COLO829 (cell line): ENCODE results near the gene CPPED1.

Source experiments
- DNase-seq: peaks from one replicate; pipeline ENCODE4 v3.0.0; 2012; ENCODE audit warnings: low spot score

Gene CPPED1

GRCh38 chr16:12737563-12737962 is 66.1 kb downstream of the CPPED1 start:
- DNase-seq: no peak

GRCh38 chr16:12735805-12736204 is 67.9 kb downstream of the CPPED1 start:
- no peak for DNase-seq

DNA sequence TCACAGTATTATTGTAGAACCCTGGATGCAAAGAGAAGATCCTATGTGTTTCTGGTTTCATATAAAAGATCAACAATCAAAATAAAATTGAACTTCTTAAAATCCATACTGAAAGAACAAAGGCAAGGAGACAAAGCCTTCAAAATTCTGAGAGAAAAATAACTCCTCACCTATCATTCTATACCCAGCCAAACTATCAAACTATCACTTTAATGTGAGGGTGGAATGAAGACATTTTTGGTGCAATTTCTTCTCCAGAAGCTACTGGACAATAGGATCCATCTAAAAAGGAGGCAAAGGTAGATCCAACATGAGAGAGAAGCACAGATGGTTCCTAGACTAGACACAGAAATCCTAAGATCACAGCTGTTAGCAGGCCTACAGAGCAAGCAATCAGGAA is 71.1 kb downstream of the CPPED1 start:
- no peak for DNase-seq

- peak; percentile 88 for DNase-seq
Measured at GRCh38 chr16:12729448-12729847, 74.2 kb downstream of the CPPED1 start.

DNA sequence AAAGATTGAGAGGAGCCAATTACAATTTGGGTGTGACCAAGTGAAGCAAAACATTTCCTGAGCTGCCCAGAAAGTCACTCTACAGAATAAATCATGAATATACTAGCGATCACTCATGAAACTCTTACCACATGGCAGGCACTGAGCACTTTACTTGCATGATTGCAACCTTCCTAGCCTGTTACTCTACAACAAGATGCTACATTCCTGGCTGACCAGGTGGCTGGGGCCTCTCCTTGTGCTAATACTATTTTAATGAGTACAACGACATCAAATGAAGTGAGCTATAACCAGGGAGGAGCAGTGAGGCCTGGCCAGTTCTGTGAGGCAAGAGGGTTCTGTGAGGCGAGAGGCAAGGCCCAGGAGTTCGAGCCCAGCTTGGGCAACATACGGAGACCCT is 75.2 kb downstream of the CPPED1 start:
- no peak for DNase-seq

GRCh38 chr16:12724226-12724625 is 79.5 kb downstream of the CPPED1 start:
- no peak for DNase-seq

- no peak for DNase-seq
Measured at GRCh38 chr16:12723681-12724080, 80.0 kb downstream of the CPPED1 start.

- DNase-seq: peak; percentile 95
Measured at GRCh38 chr16:12721841-12722421, 81.8 kb downstream of the CPPED1 start.

DNA sequence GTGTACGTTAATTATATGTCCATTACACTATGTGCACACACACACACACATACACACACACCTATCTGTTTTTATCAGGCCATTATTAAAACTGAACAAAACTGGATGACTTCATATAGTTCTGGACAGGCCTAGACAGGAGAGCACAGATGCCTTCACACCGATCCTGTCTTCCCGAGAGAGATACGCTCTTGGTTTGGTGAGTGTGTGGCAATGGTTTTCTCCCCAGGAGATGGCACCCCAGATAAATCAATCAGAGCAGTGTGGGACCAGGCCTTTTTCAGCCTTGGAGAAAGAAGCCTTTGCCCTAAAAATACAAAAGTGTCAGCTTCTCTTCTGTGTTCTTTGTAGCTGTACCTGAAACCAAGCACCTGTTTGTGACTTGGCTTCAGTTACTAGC is 83.7 kb downstream of the CPPED1 start:
- DNase-seq: no peak

DNA sequence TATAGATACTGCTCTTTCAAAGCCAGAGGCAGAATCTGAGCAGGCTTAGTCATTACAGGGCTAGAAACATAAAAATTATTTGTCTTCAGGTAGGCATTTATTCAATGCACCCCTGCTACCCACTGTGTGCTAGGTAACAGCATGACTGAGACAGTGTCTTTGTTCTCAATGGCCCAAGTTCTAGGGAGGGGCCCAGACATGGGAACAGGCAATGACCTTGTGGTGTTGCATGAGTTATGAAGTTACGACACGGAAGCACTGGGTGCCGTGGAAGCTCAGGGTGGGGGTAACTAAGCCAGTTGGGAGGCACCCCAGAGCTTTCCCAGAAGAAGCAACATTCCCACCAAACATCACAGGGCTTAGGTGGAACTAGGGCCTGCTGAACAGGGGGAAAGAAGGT is 87.0 kb downstream of the CPPED1 start:
- no peak for DNase-seq

DNA sequence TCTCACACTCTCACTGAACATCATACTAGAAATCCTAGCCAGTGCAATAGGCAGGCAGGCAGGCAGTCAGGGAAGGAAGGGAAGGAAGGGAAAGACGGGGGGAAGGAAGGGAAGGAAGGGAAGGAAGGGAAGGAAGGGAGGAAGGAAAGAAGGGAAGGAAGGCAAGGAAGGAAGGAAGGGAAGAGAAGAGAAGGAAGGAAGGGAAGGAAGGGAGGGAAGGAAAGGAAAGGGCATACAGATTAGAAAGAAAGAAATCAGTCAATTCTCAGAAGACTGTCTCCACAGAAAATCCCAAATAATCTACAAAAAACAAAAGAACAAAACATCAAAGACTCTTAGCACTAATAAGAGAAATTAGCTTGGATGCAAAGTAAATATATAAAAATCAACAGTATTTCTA is 93.9 kb downstream of the CPPED1 start:
- no peak for DNase-seq

DNA sequence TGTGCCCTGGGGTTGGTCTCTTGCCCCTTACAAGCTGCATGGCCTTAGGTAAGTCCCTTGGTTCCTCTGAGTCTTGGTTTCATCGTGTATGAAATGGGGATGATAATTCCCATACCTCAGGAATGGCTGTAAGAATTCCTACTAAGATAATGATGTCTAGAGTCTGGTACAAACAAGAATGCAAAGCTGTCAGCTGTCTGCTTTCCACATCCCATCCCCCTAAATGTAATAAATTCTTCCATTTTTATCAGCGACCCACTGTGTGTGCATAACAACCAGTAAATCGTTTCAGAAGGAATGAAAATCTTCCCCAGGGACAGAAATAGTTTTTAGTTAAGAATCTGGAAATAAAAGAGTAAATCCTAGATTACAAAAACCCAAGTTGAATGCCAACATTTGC is 95.4 kb downstream of the CPPED1 start:
- DNase-seq: no peak

DNA sequence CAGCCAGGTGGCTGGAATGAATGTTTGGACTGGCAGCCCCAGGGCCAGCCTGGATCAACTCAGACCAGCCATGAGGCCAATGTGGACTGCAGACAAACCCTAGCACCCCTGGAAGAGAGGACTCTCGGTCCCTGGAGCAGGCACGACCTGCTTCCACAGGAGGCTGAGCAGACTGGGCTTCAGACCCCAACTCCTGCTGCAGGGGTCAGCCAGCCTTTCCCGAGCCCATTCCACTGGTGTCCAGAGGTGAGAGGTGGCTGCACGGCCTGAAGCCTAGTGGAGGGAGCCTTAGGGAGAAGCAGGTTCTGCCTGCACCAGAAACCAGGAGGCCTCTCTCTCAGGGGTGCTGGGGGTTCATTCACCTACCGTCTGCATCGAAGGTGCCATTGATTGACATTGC is 97.1 kb downstream of the CPPED1 start:
- DNase-seq: no peak

DNA sequence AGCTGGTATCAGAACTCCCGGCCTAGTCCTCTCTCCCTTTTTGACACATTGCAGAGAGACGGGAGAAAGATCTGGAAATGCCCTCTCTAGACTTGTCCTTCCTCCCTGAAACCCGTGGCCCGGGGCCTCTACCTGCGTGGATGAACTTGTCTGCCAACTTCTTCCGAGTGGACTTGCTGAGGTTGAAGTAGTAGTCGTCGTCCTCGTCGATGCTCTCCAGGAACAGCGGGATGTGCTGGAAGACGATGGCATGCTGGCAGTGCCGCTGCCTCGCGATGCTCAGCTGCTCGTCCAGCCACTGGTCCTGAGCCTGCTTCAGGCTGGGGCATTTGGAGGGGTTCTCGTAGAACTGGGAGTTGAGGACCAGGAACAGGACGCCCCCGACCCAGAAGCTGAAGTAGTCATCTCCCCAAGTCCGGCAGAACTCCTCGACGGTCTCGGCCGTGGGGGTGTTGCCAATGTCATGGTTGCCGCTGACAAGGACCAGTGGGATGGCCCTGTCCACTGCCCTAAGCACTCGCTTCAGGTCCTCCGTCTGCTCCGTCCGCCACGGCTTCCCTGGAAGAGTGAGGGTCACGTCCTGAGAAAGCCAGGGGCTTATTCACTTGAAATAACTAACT is 99.1 kb downstream of the CPPED1 start:
- DNase-seq: no peak

DNA sequence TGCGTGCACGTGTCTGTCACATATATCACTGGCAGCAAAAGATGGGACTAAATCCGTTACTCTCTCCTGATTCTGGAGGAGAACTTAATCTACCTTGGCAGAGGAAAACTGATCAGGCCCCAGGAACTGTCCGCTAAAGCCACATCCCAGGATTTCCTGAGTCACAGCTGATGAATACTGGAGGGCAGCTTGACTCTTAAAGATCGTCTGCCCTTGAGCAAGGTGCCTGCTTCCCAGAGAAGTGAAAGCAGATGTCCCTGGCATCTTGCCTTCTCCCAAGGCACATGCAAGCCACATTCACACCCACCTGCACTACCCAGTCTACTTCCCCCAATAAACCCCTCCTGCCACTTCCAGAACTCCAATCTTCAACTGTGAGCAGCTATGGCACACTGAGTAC is 99.8 kb downstream of the CPPED1 start:
- no peak for DNase-seq

GRCh38 chr16:12700161-12700560 is 103.5 kb downstream of the CPPED1 start:
- no peak for DNase-seq

GRCh38 chr16:12699161-12699560 is 104.5 kb downstream of the CPPED1 start:
- no peak for DNase-seq

DNA sequence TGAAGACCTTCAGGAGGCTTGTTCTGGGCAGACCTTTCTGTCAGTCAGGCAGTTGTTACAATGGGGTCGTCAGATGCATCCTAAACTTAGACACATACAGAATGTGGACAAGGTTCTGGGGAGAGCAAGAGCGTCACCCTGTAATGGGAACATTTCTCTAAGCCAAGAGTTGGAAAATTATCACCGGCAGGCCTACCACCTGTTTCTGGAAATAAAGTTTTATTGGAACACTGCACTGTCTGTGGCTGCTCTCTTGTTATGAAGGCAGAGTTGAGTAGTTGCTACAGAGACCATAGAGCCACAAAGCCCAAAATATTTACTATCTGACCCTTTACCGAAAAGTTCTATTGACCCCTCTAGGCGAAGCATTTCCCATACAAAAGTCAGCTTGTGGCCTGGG is 106.2 kb downstream of the CPPED1 start:
- no peak for DNase-seq

GRCh38 chr16:12695454-12695853 is 108.2 kb downstream of the CPPED1 start:
- DNase-seq: no peak

GRCh38 chr16:12690024-12690423 is 113.7 kb downstream of the CPPED1 start:
- no peak for DNase-seq

DNA sequence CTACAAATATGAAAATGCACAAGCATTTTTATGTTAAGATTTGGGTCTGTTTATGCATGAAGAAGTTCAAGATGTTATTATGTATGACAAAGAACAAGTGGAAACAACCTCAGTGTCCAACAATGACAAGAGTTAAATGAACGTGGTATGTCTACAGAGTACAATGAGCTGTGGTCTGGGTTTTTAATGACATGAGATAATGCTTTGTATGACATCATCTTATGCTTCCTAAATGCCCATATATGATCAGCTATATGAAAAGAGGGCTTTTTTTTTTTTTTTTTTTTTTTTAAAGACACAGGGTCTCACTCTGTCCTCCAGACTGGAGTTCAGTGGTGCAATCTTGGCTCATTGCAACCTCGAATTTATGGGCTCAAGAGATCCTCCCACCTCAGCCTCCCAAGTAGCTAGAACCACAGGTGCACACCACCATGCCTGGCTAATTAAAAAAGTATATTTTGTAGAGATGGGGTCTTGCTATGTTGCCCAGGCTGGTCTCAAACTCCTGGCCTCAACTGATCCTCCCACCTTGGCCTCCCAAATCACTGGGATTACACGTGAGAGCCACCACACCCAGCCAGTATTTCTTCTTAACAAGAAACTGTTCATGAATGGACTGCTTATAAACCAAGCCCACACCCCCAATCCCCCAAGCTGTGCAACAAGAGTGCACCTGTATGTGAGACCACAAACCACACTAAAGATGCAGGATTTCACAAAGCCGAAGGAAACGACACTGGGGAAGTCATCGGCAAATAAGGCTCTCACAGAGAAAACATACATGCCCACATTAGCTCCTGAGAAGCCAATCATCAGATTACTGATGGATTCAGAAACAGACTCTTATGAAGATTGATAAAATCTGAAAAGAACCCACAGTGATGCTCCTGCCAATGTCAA is 114.5 kb downstream of the CPPED1 start:
- no peak for DNase-seq

DNA sequence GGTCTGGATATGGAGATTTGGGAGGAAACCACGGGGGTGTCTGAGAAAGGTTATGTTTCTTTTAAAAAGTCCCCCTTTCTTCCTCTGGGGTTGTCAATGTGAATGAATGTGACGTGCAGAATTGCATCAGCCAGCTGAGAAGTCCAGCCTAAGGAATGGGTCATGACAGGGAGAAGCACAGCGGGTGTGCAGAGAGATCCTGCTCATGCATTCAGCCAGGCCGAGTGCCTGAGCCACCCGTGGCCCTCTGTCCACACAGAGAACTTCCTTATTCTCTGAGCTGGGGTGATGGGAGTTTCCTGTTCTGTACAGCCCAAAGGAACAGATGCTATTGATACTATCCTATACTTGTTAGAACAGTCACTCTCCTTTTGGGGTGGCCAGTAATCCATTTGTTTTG is 117.9 kb downstream of the CPPED1 start:
- DNase-seq: no peak

- no peak for DNase-seq
Measured at GRCh38 chr16:12682432-12683165, 121.1 kb downstream of the CPPED1 start.
